ENCODE measurements around the gene CHRM3. TPM values are rescaled to one million over a fixed set of nuclear protein-coding genes. Genes with fewer than 3 reads are reported as not detected.

CHRM3 gene
- total and polyA plus RNA-seq, 2 experiments from 2014 or later = 4.8 to 13.8 TPM

DNA sequence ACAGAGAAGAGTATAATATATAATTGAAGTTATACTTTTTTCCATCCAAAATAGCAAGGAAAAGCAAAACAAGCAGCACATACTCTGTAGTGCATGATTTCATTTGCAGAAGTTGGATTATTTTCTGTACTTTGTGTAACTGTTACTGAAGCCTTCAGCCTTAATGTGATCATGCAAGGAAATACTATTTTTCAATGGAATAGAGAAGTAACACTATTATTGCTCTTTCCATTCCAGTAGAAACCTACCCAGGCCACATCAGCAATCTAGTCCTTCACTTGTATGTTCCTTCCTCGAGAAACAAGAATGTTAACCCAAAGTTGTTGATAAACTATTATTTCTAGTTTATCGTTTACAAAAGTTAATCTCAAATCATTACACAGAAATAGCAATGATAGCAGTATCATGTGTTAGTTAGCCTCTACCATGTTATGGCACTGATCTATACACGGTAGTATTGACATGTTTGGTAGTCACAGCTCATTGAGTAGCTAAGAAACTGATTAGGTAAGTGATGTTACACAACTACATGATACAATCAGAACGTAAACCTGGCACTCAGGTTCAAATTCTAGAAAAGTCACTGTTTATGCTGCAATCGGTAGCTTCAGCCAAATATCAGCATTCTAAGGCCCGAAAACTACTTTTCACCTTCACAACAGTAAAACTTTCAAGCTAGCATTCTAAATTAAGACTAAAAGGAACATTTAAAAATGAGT is 37.6 kb upstream of the CHRM3 start:
- H2AFZ ChIP-seq = no peak overlapping the region
- no peaks in the 10 kb centered on the region for H4K20me1 ChIP-seq (replicated peaks; ENCODE audit: insufficient read depth)
- H3K9me2 ChIP-seq (ENCODE audit: insufficient read depth) = no peaks in the 10 kb centered on the region
- TF ChIP-seq, protein P1, sequence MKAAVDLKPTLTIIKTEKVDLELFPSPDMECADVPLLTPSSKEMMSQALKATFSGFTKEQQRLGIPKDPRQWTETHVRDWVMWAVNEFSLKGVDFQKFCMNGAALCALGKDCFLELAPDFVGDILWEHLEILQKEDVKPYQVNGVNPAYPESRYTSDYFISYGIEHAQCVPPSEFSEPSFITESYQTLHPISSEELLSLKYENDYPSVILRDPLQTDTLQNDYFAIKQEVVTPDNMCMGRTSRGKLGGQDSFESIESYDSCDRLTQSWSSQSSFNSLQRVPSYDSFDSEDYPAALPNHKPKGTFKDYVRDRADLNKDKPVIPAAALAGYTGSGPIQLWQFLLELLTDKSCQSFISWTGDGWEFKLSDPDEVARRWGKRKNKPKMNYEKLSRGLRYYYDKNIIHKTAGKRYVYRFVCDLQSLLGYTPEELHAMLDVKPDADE (IDR thresholded peaks at IDR 0.05) = no peak
- TF ChIP-seq, protein P2, sequence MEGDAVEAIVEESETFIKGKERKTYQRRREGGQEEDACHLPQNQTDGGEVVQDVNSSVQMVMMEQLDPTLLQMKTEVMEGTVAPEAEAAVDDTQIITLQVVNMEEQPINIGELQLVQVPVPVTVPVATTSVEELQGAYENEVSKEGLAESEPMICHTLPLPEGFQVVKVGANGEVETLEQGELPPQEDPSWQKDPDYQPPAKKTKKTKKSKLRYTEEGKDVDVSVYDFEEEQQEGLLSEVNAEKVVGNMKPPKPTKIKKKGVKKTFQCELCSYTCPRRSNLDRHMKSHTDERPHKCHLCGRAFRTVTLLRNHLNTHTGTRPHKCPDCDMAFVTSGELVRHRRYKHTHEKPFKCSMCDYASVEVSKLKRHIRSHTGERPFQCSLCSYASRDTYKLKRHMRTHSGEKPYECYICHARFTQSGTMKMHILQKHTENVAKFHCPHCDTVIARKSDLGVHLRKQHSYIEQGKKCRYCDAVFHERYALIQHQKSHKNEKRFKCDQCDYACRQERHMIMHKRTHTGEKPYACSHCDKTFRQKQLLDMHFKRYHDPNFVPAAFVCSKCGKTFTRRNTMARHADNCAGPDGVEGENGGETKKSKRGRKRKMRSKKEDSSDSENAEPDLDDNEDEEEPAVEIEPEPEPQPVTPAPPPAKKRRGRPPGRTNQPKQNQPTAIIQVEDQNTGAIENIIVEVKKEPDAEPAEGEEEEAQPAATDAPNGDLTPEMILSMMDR (conservative IDR thresholded peaks at IDR 0.05; ENCODE audit: low read depth in 2 of 2) = no peak
- no peak for TF ChIP-seq NANOG (IDR thresholded peaks at IDR 0.05; ENCODE audit: borderline replicate concordance)
- TF ChIP-seq, protein P3, sequence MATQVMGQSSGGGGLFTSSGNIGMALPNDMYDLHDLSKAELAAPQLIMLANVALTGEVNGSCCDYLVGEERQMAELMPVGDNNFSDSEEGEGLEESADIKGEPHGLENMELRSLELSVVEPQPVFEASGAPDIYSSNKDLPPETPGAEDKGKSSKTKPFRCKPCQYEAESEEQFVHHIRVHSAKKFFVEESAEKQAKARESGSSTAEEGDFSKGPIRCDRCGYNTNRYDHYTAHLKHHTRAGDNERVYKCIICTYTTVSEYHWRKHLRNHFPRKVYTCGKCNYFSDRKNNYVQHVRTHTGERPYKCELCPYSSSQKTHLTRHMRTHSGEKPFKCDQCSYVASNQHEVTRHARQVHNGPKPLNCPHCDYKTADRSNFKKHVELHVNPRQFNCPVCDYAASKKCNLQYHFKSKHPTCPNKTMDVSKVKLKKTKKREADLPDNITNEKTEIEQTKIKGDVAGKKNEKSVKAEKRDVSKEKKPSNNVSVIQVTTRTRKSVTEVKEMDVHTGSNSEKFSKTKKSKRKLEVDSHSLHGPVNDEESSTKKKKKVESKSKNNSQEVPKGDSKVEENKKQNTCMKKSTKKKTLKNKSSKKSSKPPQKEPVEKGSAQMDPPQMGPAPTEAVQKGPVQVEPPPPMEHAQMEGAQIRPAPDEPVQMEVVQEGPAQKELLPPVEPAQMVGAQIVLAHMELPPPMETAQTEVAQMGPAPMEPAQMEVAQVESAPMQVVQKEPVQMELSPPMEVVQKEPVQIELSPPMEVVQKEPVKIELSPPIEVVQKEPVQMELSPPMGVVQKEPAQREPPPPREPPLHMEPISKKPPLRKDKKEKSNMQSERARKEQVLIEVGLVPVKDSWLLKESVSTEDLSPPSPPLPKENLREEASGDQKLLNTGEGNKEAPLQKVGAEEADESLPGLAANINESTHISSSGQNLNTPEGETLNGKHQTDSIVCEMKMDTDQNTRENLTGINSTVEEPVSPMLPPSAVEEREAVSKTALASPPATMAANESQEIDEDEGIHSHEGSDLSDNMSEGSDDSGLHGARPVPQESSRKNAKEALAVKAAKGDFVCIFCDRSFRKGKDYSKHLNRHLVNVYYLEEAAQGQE (IDR thresholded peaks at IDR 0.05; ENCODE audit: unreplicated experiment) = no peak
- TF ChIP-seq JUNB (IDR thresholded peaks at IDR 0.05; ENCODE audit: unreplicated experiment) = no peak
- TF ChIP-seq ZNF114 (CRISPR knock-in tag; IDR thresholded peaks at IDR 0.05) = no peak
- no peak for TF ChIP-seq EZH2 (IDR thresholded peaks at IDR 0.05; ENCODE audit: low read depth, unreplicated experiment)
- no peak for TF ChIP-seq CREB1 (CRISPR knock-in tag; IDR thresholded peaks at IDR 0.05; ENCODE audit: low read depth)
- no peak for TF ChIP-seq EZH2phosphoT487 (IDR thresholded peaks at IDR 0.05; ENCODE audit: unreplicated experiment)
- TF ChIP-seq, protein P4, sequence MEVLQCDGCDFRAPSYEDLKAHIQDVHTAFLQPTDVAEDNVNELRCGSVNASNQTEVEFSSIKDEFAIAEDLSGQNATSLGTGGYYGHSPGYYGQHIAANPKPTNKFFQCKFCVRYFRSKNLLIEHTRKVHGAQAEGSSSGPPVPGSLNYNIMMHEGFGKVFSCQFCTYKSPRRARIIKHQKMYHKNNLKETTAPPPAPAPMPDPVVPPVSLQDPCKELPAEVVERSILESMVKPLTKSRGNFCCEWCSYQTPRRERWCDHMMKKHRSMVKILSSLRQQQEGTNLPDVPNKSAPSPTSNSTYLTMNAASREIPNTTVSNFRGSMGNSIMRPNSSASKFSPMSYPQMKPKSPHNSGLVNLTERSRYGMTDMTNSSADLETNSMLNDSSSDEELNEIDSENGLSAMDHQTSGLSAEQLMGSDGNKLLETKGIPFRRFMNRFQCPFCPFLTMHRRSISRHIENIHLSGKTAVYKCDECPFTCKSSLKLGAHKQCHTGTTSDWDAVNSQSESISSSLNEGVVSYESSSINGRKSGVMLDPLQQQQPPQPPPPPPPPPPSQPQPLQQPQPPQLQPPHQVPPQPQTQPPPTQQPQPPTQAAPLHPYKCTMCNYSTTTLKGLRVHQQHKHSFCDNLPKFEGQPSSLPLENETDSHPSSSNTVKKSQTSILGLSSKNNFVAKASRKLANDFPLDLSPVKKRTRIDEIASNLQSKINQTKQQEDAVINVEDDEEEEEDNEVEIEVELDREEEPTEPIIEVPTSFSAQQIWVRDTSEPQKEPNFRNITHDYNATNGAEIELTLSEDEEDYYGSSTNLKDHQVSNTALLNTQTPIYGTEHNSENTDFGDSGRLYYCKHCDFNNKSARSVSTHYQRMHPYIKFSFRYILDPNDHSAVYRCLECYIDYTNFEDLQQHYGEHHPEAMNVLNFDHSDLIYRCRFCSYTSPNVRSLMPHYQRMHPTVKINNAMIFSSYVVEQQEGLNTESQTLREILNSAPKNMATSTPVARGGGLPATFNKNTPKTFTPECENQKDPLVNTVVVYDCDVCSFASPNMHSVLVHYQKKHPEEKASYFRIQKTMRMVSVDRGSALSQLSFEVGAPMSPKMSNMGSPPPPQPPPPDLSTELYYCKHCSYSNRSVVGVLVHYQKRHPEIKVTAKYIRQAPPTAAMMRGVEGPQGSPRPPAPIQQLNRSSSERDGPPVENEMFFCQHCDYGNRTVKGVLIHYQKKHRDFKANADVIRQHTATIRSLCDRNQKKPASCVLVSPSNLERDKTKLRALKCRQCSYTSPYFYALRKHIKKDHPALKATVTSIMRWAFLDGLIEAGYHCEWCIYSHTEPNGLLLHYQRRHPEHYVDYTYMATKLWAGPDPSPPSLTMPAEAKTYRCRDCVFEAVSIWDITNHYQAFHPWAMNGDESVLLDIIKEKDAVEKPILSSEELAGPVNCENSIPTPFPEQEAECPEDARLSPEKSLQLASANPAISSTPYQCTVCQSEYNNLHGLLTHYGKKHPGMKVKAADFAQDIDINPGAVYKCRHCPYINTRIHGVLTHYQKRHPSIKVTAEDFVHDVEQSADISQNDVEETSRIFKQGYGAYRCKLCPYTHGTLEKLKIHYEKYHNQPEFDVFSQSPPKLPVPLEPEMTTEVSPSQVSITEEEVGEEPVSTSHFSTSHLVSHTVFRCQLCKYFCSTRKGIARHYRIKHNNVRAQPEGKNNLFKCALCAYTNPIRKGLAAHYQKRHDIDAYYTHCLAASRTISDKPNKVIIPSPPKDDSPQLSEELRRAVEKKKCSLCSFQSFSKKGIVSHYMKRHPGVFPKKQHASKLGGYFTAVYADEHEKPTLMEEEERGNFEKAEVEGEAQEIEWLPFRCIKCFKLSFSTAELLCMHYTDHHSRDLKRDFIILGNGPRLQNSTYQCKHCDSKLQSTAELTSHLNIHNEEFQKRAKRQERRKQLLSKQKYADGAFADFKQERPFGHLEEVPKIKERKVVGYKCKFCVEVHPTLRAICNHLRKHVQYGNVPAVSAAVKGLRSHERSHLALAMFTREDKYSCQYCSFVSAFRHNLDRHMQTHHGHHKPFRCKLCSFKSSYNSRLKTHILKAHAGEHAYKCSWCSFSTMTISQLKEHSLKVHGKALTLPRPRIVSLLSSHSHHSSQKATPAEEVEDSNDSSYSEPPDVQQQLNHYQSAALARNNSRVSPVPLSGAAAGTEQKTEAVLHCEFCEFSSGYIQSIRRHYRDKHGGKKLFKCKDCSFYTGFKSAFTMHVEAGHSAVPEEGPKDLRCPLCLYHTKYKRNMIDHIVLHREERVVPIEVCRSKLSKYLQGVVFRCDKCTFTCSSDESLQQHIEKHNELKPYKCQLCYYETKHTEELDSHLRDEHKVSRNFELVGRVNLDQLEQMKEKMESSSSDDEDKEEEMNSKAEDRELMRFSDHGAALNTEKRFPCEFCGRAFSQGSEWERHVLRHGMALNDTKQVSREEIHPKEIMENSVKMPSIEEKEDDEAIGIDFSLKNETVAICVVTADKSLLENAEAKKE (CRISPR knock-in tag; IDR thresholded peaks at IDR 0.05) = no peak
- TF ChIP-seq STAT1 (IDR thresholded peaks at IDR 0.05; ENCODE audit: unreplicated experiment) = no peak
- TF ChIP-seq POLR2AphosphoS5 (IDR thresholded peaks at IDR 0.05; ENCODE audit: low read depth) = no peak
- TF ChIP-seq ZNF331 (CRISPR knock-in tag; IDR thresholded peaks at IDR 0.05; ENCODE audit: low read depth) = no peak
- H3K79me2 ChIP-seq (replicated peaks; ENCODE audit: insufficient read depth) = no peaks in the 10 kb centered on the region
- DNase-seq (ENCODE audit: low spot score) (no peak), ATAC-seq (no peak)
- no peaks in the 10 kb centered on the region for H3K9me3 Mint-ChIP-seq
- H3K4me1 Mint-ChIP-seq = no peaks in the 10 kb centered on the region
- no peak overlapping the region for H3K4me3 ChIP-seq
- H3K4me1 ChIP-seq (ENCODE audit: insufficient read depth) = no peaks in the 10 kb centered on the region
- no peaks in the 10 kb centered on the region for H3K27me3 Mint-ChIP-seq (ENCODE audit: insufficient read depth, low read depth, poor library complexity)
- no peak overlapping the region for H3K27ac Mint-ChIP-seq
- H3F3A ChIP-seq (replicated peaks; ENCODE audit: low read depth) = no peaks in the 10 kb centered on the region
- no peak overlapping the region for H3K4me2 ChIP-seq
- no peak overlapping the region for H3K4me3 Mint-ChIP-seq
- no peaks in the 10 kb centered on the region for H3K36me3 ChIP-seq (ENCODE audit: insufficient read depth)
- H3K27ac ChIP-seq (ENCODE audit: low read depth) = no peak overlapping the region
- no peaks in the 10 kb centered on the region for H3K27me3 ChIP-seq (ENCODE audit: insufficient read depth)
- H3K36me3 Mint-ChIP-seq (ENCODE audit: low read depth) = no peaks in the 10 kb centered on the region

All from GM23338 (cell line).